HepG2 (cell line): ENCODE data around the gene P2RY2.

Experiments used
- ASH2L ChIP-seq: fragments of 300-600, 200-600 bp; sonication (generic); IDR thresholded peaks from 2 replicates; pipeline ENCODE4 v1.7.0; 2017; ENCODE audit warnings: low read depth, mild to moderate bottlenecking, moderate library complexity, mixed read lengths, low read length; ENCODE audit not compliant: insufficient read length
- CTCF ChIP-seq: sonication (generic); formaldehyde crosslinking; IDR thresholded peaks from 2 replicates; pipeline ENCODE4 v1.5.0; 2020; ENCODE audit warnings: mild to moderate bottlenecking, missing genetic modification reagents, moderate library complexity
- HNF1A ChIP-seq, 2 experiments: sonication (generic) in 1 of 2; formaldehyde crosslinking in 1 of 2; IDR thresholded peaks; 2 replicates each; pipeline versions ENCODE4 v1.4.0 to v1.6.1; 2016 to 2020; ENCODE audit warnings: borderline replicate concordance in 1 of 2, low read depth in 1 of 2, mild to moderate bottlenecking in 1 of 2, missing genetic modification reagents in 1 of 2
- IRF2 ChIP-seq: IDR thresholded peaks from 2 replicates; pipeline ENCODE4 v1.6.1; 2018; ENCODE audit warnings: missing genetic modification reagents, missing compliant biosample characterization
- JUN ChIP-seq: sonication (generic); formaldehyde crosslinking; IDR thresholded peaks from 2 replicates; pipeline ENCODE4 v1.4.0; 2020; ENCODE audit warnings: mild to moderate bottlenecking, missing genetic modification reagents
- KDM5B ChIP-seq: sonication (generic); formaldehyde crosslinking; IDR thresholded peaks from 2 replicates; pipeline ENCODE4 v1.4.0; 2020; ENCODE audit warnings: missing genetic modification reagents, mild to moderate bottlenecking, borderline replicate concordance
- MAZ ChIP-seq, 2 experiments: sonication (generic) in 1 of 2; formaldehyde crosslinking in 1 of 2; IDR thresholded peaks; 2 replicates each; pipeline versions ENCODE4 v1.5.0 to v1.6.1; 2012 to 2020; ENCODE audit warnings: low read depth in 2 of 2, mild to moderate bottlenecking in 2 of 2, borderline replicate concordance in 1 of 2, improper control_type of control experiment in 1 of 2, low read length in 1 of 2, missing genetic modification reagents in 1 of 2, moderate library complexity in 1 of 2
- PRDM15 ChIP-seq: sonication (generic); formaldehyde crosslinking; IDR thresholded peaks from 2 replicates; pipeline ENCODE4 v1.4.0; 2020; ENCODE audit warnings: missing genetic modification reagents
- SIN3B ChIP-seq: fragments of 150-350 bp; IDR thresholded peaks from 2 replicates; pipeline ENCODE4 v1.6.1; 2014; ENCODE audit warnings: low read length
- ZBED4 ChIP-seq: sonication (generic); formaldehyde crosslinking; IDR thresholded peaks from 2 replicates; pipeline ENCODE4 v1.4.0; 2020; ENCODE audit warnings: missing genetic modification reagents, borderline replicate concordance
- ZMAT3 ChIP-seq: sonication (generic); formaldehyde crosslinking; conservative IDR thresholded peaks from 2 replicates; pipeline ENCODE4 v1.7.0; 2021; ENCODE audit warnings: missing genetic modification reagents
- ZNF274 ChIP-seq: sonication (generic); formaldehyde crosslinking; IDR thresholded peaks from 2 replicates; pipeline ENCODE4 v1.5.1; 2020; ENCODE audit warnings: mild to moderate bottlenecking, missing genetic modification reagents
- TF ChIP-seq, protein P1 (sequence below), 2 experiments: IDR thresholded peaks; 2 replicates each; pipeline ENCODE4 v1.6.1; 2011 to 2012; ENCODE audit warnings: low read length in 2 of 2, borderline replicate concordance in 1 of 2, low read depth in 1 of 2, mild to moderate bottlenecking in 1 of 2, moderate library complexity in 1 of 2
- TF ChIP-seq, protein P2 (sequence below): sonication (generic); formaldehyde crosslinking; conservative IDR thresholded peaks from 2 replicates; pipeline ENCODE4 v1.4.0; 2020; ENCODE audit warnings: mild to moderate bottlenecking, missing genetic modification reagents, moderate library complexity

- TF ChIP-seq HNF1A (IDR thresholded peaks at IDR 0.05; ENCODE audit: low read depth) (no peak), HNF1A (CRISPR knock-in tag; IDR thresholded peaks at IDR 0.05; ENCODE audit: borderline replicate concordance) (no peak), MAZ (IDR thresholded peaks at IDR 0.05; ENCODE audit: borderline replicate concordance, low read depth, low read length) (no peak), MAZ (CRISPR knock-in tag; IDR thresholded peaks at IDR 0.05; ENCODE audit: low read depth) (peak; percentile 47; the same call in 1 of the 2 replicates), KDM5B (CRISPR knock-in tag) (no peak), ZNF274 (no peak), ZMAT3 (no peak), ASH2L (no peak), IRF2 (CRISPR knock-in tag) (no peak), CTCF (CRISPR knock-in tag) (no peak), PRDM15 (no peak), SIN3B (no peak), ZBED4 (CRISPR knock-in tag) (no peak), JUN (CRISPR knock-in tag) (no peak)
- TF ChIP-seq, protein P1, sequence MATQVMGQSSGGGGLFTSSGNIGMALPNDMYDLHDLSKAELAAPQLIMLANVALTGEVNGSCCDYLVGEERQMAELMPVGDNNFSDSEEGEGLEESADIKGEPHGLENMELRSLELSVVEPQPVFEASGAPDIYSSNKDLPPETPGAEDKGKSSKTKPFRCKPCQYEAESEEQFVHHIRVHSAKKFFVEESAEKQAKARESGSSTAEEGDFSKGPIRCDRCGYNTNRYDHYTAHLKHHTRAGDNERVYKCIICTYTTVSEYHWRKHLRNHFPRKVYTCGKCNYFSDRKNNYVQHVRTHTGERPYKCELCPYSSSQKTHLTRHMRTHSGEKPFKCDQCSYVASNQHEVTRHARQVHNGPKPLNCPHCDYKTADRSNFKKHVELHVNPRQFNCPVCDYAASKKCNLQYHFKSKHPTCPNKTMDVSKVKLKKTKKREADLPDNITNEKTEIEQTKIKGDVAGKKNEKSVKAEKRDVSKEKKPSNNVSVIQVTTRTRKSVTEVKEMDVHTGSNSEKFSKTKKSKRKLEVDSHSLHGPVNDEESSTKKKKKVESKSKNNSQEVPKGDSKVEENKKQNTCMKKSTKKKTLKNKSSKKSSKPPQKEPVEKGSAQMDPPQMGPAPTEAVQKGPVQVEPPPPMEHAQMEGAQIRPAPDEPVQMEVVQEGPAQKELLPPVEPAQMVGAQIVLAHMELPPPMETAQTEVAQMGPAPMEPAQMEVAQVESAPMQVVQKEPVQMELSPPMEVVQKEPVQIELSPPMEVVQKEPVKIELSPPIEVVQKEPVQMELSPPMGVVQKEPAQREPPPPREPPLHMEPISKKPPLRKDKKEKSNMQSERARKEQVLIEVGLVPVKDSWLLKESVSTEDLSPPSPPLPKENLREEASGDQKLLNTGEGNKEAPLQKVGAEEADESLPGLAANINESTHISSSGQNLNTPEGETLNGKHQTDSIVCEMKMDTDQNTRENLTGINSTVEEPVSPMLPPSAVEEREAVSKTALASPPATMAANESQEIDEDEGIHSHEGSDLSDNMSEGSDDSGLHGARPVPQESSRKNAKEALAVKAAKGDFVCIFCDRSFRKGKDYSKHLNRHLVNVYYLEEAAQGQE (IDR thresholded peaks at IDR 0.05; ENCODE audit: borderline replicate concordance in 1 of 2, low read depth in 1 of 2, low read length in 2 of 2), result no peak
- TF ChIP-seq, protein P2, sequence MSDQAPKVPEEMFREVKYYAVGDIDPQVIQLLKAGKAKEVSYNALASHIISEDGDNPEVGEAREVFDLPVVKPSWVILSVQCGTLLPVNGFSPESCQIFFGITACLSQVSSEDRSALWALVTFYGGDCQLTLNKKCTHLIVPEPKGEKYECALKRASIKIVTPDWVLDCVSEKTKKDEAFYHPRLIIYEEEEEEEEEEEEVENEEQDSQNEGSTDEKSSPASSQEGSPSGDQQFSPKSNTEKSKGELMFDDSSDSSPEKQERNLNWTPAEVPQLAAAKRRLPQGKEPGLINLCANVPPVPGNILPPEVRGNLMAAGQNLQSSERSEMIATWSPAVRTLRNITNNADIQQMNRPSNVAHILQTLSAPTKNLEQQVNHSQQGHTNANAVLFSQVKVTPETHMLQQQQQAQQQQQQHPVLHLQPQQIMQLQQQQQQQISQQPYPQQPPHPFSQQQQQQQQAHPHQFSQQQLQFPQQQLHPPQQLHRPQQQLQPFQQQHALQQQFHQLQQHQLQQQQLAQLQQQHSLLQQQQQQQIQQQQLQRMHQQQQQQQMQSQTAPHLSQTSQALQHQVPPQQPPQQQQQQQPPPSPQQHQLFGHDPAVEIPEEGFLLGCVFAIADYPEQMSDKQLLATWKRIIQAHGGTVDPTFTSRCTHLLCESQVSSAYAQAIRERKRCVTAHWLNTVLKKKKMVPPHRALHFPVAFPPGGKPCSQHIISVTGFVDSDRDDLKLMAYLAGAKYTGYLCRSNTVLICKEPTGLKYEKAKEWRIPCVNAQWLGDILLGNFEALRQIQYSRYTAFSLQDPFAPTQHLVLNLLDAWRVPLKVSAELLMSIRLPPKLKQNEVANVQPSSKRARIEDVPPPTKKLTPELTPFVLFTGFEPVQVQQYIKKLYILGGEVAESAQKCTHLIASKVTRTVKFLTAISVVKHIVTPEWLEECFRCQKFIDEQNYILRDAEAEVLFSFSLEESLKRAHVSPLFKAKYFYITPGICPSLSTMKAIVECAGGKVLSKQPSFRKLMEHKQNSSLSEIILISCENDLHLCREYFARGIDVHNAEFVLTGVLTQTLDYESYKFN (CRISPR knock-in tag), result peak; percentile 46
Measured at GRCh38 chr11:73177380-73177777, 40.7 kb upstream of the P2RY2 start.
